ENCODE measurements around the gene PCDHGB4.
"Not testable (repeated sequence)": the region's sequence is repeated elsewhere in the genome, so short reads cannot be mapped to it uniquely, and the experiment has no call there.

PCDHGB4 gene

DNA sequence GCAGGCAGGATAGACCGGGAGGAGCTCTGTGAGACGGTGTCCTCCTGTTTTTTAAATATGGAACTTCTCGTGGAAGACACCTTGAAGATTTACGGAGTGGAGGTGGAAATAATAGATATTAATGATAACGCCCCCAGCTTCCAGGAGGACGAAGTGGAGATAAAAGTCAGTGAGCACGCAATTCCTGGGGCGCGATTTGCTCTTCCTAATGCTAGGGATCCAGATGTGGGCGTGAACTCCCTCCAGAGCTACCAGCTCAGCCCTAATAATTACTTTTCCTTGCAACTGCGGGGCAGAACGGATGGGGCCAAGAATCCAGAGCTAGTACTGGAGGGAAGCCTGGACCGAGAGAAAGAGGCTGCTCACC lies 34.0 kb downstream of the PCDHGB4 start:
- Histone ChIP-seq H3K27me3 (replicated peaks in 2 of 5; ENCODE audit: control insufficient read depth in 4 of 5, insufficient read depth in 5 of 5, low read length in 4 of 5) (peaks cover 28 to 88% (median 37%) of the 10 kb centered on the region in 5 experiments), H3K9me3 (ENCODE audit: control extremely low read depth in 1 of 5, control insufficient read depth in 4 of 5, insufficient read depth in 2 of 5, low read depth in 1 of 5, low read length in 4 of 5) (peaks cover 0 to 66% (median 43%) of the 10 kb centered on the region in 5 experiments), H3K27ac (ENCODE audit: insufficient read depth in 1 of 2, low read depth in 1 of 2, low read length in 2 of 2, poor library complexity in 1 of 2, severe bottlenecking in 2 of 2) (no peak overlapping the region), H3K36me3 (ENCODE audit: control insufficient read depth in 4 of 4, insufficient read depth in 4 of 4, low read length in 3 of 4) (peaks cover 0 to 2% (median 0%) of the 10 kb centered on the region in 4 experiments), H3K4me1 (ENCODE audit: control extremely low read depth in 1 of 4, control insufficient read depth in 4 of 4, insufficient read depth in 4 of 4, low read length in 3 of 4) (peaks cover 0 to 18% (median 9%) of the 10 kb centered on the region in 4 experiments), H3K4me3 (ENCODE audit: control insufficient read depth in 1 of 7, extremely low read depth in 1 of 7, insufficient read depth in 4 of 7, low read depth in 2 of 7, low read length in 6 of 7) (peak overlapping the region in 6 of 7 experiments; percentile 44 to 81 (median 68))
- no peak for DNase-seq
- WGBS (ENCODE audit: insufficient coverage), result 8% methylated on average over 11 of the region's 13 CpGs
- POLR2A ChIA-PET, result no interaction called here
- CTCF ChIA-PET, result interaction anchor here (0.6 to 6.6 kb wide), 24 partner anchors 8 to 146 kb away, joined by 3 to 65 read pairs (median 4); partner anchors contain the start of genes PCDHGA10, PCDHGA12, PCDHGA8 and PCDHGB3

DNA sequence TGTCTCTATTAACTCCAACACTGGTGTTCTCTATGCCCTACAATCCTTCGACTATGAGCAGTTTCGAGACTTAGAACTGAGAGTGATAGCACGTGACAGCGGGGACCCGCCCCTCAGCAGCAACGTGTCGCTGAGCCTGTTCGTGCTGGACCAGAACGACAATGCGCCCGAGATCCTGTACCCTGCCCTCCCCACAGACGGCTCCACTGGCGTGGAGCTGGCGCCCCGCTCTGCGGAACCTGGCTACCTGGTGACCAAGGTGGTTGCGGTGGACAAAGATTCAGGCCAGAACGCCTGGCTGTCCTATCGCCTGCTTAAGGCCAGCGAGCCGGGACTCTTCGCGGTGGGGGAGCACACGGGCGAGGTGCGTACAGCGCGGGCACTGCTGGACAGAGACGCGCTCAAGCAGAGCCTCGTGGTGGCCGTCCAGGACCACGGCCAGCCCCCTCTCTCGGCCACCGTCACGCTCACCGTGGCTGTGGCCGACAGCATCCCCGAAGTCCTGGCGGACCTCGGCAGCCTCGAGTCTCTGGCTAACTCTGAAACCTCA lies 35.3 kb downstream of the PCDHGB4 start:
- peak in 1 of 3 donors; percentile 40 for DNase-seq
- WGBS (ENCODE audit: insufficient coverage), result 20% methylated on average over 38 of the region's 42 CpGs
- POLR2A ChIA-PET, result no interaction called here
- no peak overlapping the region for H3K4me3 ChIP-seq (ENCODE audit: control insufficient read depth in 1 of 7, extremely low read depth in 1 of 7, insufficient read depth in 4 of 7, low read depth in 2 of 7, low read length in 6 of 7)
- peaks cover 0 to 15% (median 9%) of the 10 kb centered on the region in 4 experiments for H3K4me1 ChIP-seq (ENCODE audit: control extremely low read depth in 1 of 4, control insufficient read depth in 4 of 4, insufficient read depth in 4 of 4, low read length in 3 of 4)
- H3K27ac ChIP-seq (ENCODE audit: insufficient read depth in 1 of 2, low read depth in 1 of 2, low read length in 2 of 2, poor library complexity in 1 of 2, severe bottlenecking in 2 of 2), result no peak overlapping the region
- H3K9me3 ChIP-seq (ENCODE audit: control extremely low read depth in 1 of 5, control insufficient read depth in 4 of 5, insufficient read depth in 2 of 5, low read depth in 1 of 5, low read length in 4 of 5), result peaks cover 2 to 79% (median 56%) of the 10 kb centered on the region in 5 experiments
- H3K27me3 ChIP-seq (replicated peaks in 2 of 5; ENCODE audit: control insufficient read depth in 4 of 5, insufficient read depth in 5 of 5, low read length in 4 of 5), result peaks cover 28 to 94% (median 43%) of the 10 kb centered on the region in 5 experiments
- peaks cover 0 to 2% (median 0%) of the 10 kb centered on the region in 4 experiments for H3K36me3 ChIP-seq (ENCODE audit: control insufficient read depth in 4 of 4, insufficient read depth in 4 of 4, low read length in 3 of 4)
- CTCF ChIA-PET, result interaction anchor here (2.4 kb wide), 1 partner anchor 31 kb away, joined by 9 read pairs; the partner anchor contains the start of gene PCDHGA8

DNA sequence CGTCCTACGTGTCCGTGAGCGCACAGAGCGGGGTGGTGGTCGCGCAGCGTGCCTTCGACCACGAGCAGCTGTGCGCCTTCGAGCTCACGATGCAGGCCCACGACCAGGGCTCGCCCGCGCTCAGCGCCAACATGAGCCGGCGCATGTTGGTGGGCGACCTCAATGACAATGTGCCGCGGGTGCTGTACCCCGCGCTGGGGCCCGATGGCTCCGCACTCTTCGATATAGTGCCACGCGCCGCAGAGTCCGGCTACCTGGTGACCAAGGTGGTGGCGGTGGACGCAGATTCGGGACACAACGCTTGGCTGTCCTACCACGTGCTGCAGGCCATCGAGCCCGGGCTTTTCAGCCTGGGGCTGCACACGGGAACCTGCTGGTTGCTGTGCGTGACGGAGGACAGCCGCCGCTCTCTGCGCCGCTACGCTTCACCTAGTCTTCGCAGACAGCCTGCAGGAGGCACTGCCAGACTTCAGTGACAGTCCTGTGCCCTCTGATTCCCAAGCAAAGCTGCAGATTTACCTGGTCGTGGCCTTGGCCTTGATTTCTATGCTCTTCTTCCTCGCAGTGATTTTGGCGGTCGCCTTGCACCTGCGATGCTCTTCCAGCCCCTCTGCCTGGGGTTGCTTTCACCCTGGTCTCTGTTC lies 40.4 kb downstream of the PCDHGB4 start:
- ChIA-PET CTCF (interaction anchor here (0.8 to 5.8 kb wide), 5 partner anchors 8 to 100 kb away, joined by 3 to 62 read pairs (median 29); partner anchors contain the start of genes PCDHGA11 and PCDHGB7), POLR2A (no interaction called here)
- no peak overlapping the region for H3K27ac ChIP-seq (ENCODE audit: insufficient read depth in 1 of 2, low read depth in 1 of 2, low read length in 2 of 2, poor library complexity in 1 of 2, severe bottlenecking in 2 of 2)
- no peak overlapping the region for H3K4me3 ChIP-seq (ENCODE audit: control insufficient read depth in 1 of 7, extremely low read depth in 1 of 7, insufficient read depth in 4 of 7, low read depth in 2 of 7, low read length in 6 of 7)
- H3K9me3 ChIP-seq (ENCODE audit: control extremely low read depth in 1 of 5, control insufficient read depth in 4 of 5, insufficient read depth in 2 of 5, low read depth in 1 of 5, low read length in 4 of 5), result peaks cover 6 to 67% (median 47%) of the 10 kb centered on the region in 5 experiments
- peaks cover 0 to 4% (median 0%) of the 10 kb centered on the region in 4 experiments for H3K36me3 ChIP-seq (ENCODE audit: control insufficient read depth in 4 of 4, insufficient read depth in 4 of 4, low read length in 3 of 4)
- H3K4me1 ChIP-seq (ENCODE audit: control extremely low read depth in 1 of 4, control insufficient read depth in 4 of 4, insufficient read depth in 4 of 4, low read length in 3 of 4), result peaks cover 2 to 10% (median 5%) of the 10 kb centered on the region in 4 experiments
- WGBS (ENCODE audit: insufficient coverage), result 60% methylated on average over 53 of the region's 53 CpGs
- no peak for DNase-seq
- H3K27me3 ChIP-seq (replicated peaks in 2 of 5; ENCODE audit: control insufficient read depth in 4 of 5, insufficient read depth in 5 of 5, low read length in 4 of 5), result peaks cover 8 to 77% (median 30%) of the 10 kb centered on the region in 5 experiments

DNA sequence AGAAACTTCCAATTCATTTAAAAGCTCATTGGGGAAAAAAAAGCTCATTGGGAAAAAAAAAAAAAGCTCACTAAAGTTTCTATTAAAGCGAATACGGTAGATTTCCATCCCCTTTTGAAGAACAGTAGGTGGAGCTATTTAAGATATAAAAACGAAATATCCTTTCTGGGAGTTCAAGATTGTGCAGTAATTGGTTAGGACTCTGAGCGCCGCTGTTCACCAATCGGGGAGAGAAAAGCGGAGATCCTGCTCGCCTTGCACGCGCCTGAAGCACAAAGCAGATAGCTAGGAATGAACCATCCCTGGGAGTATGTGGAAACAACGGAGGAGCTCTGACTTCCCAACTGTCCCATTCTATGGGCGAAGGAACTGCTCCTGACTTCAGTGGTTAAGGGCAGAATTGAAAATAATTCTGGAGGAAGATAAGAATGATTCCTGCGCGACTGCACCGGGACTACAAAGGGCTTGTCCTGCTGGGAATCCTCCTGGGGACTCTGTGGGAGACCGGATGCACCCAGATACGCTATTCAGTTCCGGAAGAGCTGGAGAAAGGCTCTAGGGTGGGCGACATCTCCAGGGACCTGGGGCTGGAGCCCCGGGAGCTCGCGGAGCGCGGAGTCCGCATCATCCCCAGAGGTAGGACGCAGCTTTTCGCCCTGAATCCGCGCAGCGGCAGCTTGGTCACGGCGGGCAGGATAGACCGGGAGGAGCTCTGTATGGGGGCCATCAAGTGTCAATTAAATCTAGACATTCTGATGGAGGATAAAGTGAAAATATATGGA lies 43.0 kb downstream of the PCDHGB4 start, which contains the start of gene PCDHGA12:
TSS of gene PCDHGA12 (plus strand) at position 176 of the 782 bp plus-strand sequence. CDS start at position 429, 253 bp downstream.
- POLR2A ChIA-PET, result interaction anchor here (0.6 kb wide), 1 partner anchor 120 kb away, joined by 3 read pairs; no protein-coding TSS in a partner anchor
- Histone ChIP-seq H3K27ac (ENCODE audit: insufficient read depth in 1 of 2, low read depth in 1 of 2, low read length in 2 of 2, poor library complexity in 1 of 2, severe bottlenecking in 2 of 2) (no peak within 1 kb of the TSS), H3K4me3 (ENCODE audit: control insufficient read depth in 1 of 7, extremely low read depth in 1 of 7, insufficient read depth in 4 of 7, low read depth in 2 of 7, low read length in 6 of 7) (peak within 1 kb of the TSS in 6 of 7 experiments; percentile 21 to 56 (median 48)), H3K4me1 (ENCODE audit: control extremely low read depth in 1 of 4, control insufficient read depth in 4 of 4, insufficient read depth in 4 of 4, low read length in 3 of 4) (peaks cover 2 to 6% (median 5%) of the 10 kb centered on the region in 4 experiments), H3K27me3 (replicated peaks in 2 of 5; ENCODE audit: control insufficient read depth in 4 of 5, insufficient read depth in 5 of 5, low read length in 4 of 5) (peaks cover 8 to 58% (median 25%) of the 10 kb centered on the region in 5 experiments), H3K36me3 (ENCODE audit: control insufficient read depth in 4 of 4, insufficient read depth in 4 of 4, low read length in 3 of 4) (peaks cover 0 to 3% (median 0%) of the 10 kb centered on the region in 4 experiments), H3K9me3 (ENCODE audit: control extremely low read depth in 1 of 5, control insufficient read depth in 4 of 5, insufficient read depth in 2 of 5, low read depth in 1 of 5, low read length in 4 of 5) (peaks cover 8 to 66% (median 47%) of the 10 kb centered on the region in 5 experiments)
- WGBS (ENCODE audit: insufficient coverage), result 5% methylated on average over 31 of the region's 33 CpGs
- CTCF ChIA-PET, result interaction anchor here (0.7 to 5.8 kb wide), 29 partner anchors 11 to 137 kb away, joined by 3 to 62 read pairs (median 6); partner anchors contain the start of genes PCDHGA10, PCDHGA11, PCDHGB3 and PCDHGB6
- DNase-seq, result peak; percentile 82 to 88 (median 86)

DNA sequence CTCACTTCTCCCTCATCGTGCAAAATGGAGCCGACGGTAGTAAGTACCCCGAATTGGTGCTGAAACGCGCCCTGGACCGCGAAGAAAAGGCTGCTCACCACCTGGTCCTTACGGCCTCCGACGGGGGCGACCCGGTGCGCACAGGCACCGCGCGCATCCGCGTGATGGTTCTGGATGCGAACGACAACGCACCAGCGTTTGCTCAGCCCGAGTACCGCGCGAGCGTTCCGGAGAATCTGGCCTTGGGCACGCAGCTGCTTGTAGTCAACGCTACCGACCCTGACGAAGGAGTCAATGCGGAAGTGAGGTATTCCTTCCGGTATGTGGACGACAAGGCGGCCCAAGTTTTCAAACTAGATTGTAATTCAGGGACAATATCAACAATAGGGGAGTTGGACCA lies 43.8 kb downstream of the PCDHGB4 start:
- H3K27ac ChIP-seq (ENCODE audit: insufficient read depth in 1 of 2, low read depth in 1 of 2, low read length in 2 of 2, poor library complexity in 1 of 2, severe bottlenecking in 2 of 2), result no peak overlapping the region
- WGBS (ENCODE audit: insufficient coverage), result 7% methylated on average over 12 of the region's 37 CpGs
- H3K4me1 ChIP-seq (ENCODE audit: control extremely low read depth in 1 of 4, control insufficient read depth in 4 of 4, insufficient read depth in 4 of 4, low read length in 3 of 4), result peaks cover 2 to 6% (median 5%) of the 10 kb centered on the region in 4 experiments
- ChIA-PET CTCF (interaction anchor here (0.6 to 5.8 kb wide), 18 partner anchors 12 to 136 kb away, joined by 3 to 62 read pairs (median 8); partner anchors contain the start of genes PCDHGA11, PCDHGB7, PCDHGC4 and TAF7), POLR2A (interaction anchor here (0.6 kb wide), 1 partner anchor 82 kb away, joined by 3 read pairs; no protein-coding TSS in a partner anchor)
- peaks cover 7 to 51% (median 24%) of the 10 kb centered on the region in 5 experiments for H3K27me3 ChIP-seq (replicated peaks in 2 of 5; ENCODE audit: control insufficient read depth in 4 of 5, insufficient read depth in 5 of 5, low read length in 4 of 5)
- H3K9me3 ChIP-seq (ENCODE audit: control extremely low read depth in 1 of 5, control insufficient read depth in 4 of 5, insufficient read depth in 2 of 5, low read depth in 1 of 5, low read length in 4 of 5), result peaks cover 8 to 61% (median 42%) of the 10 kb centered on the region in 5 experiments
- H3K36me3 ChIP-seq (ENCODE audit: control insufficient read depth in 4 of 4, insufficient read depth in 4 of 4, low read length in 3 of 4), result peaks cover 0 to 3% (median 0%) of the 10 kb centered on the region in 4 experiments
- DNase-seq, result peak; percentile 18 to 77 (median 69)
- H3K4me3 ChIP-seq (ENCODE audit: control insufficient read depth in 1 of 7, extremely low read depth in 1 of 7, insufficient read depth in 4 of 7, low read depth in 2 of 7, low read length in 6 of 7), result peak overlapping the region in 6 of 7 experiments; percentile 13 to 56 (median 48)

DNA sequence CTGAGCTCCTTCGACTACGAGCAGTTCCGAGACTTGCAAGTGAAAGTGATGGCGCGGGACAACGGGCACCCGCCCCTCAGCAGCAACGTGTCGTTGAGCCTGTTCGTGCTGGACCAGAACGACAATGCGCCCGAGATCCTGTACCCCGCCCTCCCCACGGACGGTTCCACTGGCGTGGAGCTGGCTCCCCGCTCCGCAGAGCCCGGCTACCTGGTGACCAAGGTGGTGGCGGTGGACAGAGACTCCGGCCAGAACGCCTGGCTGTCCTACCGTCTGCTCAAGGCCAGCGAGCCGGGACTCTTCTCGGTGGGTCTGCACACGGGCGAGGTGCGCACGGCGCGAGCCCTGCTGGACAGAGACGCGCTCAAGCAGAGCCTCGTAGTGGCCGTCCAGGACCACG lies 44.8 kb downstream of the PCDHGB4 start:
- H3K36me3 ChIP-seq (ENCODE audit: control insufficient read depth in 4 of 4, insufficient read depth in 4 of 4, low read length in 3 of 4); POLR2A ChIA-PET; H3K4me1 ChIP-seq (ENCODE audit: control extremely low read depth in 1 of 4, control insufficient read depth in 4 of 4, insufficient read depth in 4 of 4, low read length in 3 of 4); H3K27ac ChIP-seq (ENCODE audit: insufficient read depth in 1 of 2, low read depth in 1 of 2, low read length in 2 of 2, poor library complexity in 1 of 2, severe bottlenecking in 2 of 2): not testable (repeated sequence)
- CTCF ChIA-PET, result interaction anchor here (0.6 to 5.8 kb wide), 5 partner anchors 11 to 91 kb away, joined by 3 to 62 read pairs (median 5); no protein-coding TSS in a partner anchor
- peaks cover 5 to 56% (median 33%) of the 10 kb centered on the region in 5 experiments for H3K9me3 ChIP-seq (ENCODE audit: control extremely low read depth in 1 of 5, control insufficient read depth in 4 of 5, insufficient read depth in 2 of 5, low read depth in 1 of 5, low read length in 4 of 5)
- WGBS (ENCODE audit: insufficient coverage), result 30% methylated on average over 7 of the region's 38 CpGs
- peak overlapping the region in 1 of 7 experiments; percentile 31 for H3K4me3 ChIP-seq (ENCODE audit: control insufficient read depth in 1 of 7, extremely low read depth in 1 of 7, insufficient read depth in 4 of 7, low read depth in 2 of 7, low read length in 6 of 7)
- DNase-seq, result peak in 1 of 3 donors; percentile 21
- peaks cover 7 to 42% (median 22%) of the 10 kb centered on the region in 5 experiments for H3K27me3 ChIP-seq (replicated peaks in 2 of 5; ENCODE audit: control insufficient read depth in 4 of 5, insufficient read depth in 5 of 5, low read length in 4 of 5)
